Right lobe of liver (tissue), 6 donors: ENCODE measurements around the gene LEP. TPM values are rescaled to one million over a fixed set of nuclear protein-coding genes. Genes with fewer than 3 reads are reported as not detected.
"Not testable (repeated sequence)": the region's sequence is repeated elsewhere in the genome, so short reads cannot be mapped to it uniquely, and the experiment has no call there.

ENCODE experiments used
- ATAC-seq, 4 donors: fragments of 200-7000 bp; cut with Tn5 transposase; one replicate each; pipeline ENCODE4 v1.9.1; 2020; ENCODE audit warnings: mild to moderate bottlenecking in 4 of 4, moderate library complexity in 4 of 4
- DNase-seq, 3 donors: peaks; one replicate each; pipeline ENCODE4 v3.0.0-alpha.2; 2020
- H3K27ac ChIP-seq, 3 donors: fragments of 200-600 bp; one replicate each; pipeline ENCODE4 v1.8.0; 2022
- H3K27me3 ChIP-seq, 2 donors: fragments of 200-600 bp; one replicate each; pipeline ENCODE4 v1.8.0; 2022
- H3K36me3 ChIP-seq, 4 donors: fragments of 200-600 bp; sonication (generic) in 1 of 4; one replicate each; pipeline versions ENCODE4 v1.5.1 to v1.8.0; 2017 to 2022; ENCODE audit warnings: control low read depth in 1 of 4
- H3K4me1 ChIP-seq, 4 donors: fragments of 200-600 bp; sonication (generic) in 1 of 4; one replicate each; pipeline versions ENCODE4 v1.5.1 to v1.8.0; 2017 to 2022; ENCODE audit warnings: control low read depth in 1 of 4
- H3K4me3 ChIP-seq, 3 donors: fragments of 200-600 bp; one replicate each; pipeline ENCODE4 v1.8.0; 2022
- H3K9me3 ChIP-seq, 4 donors: fragments of 200-600 bp; sonication (generic) in 1 of 4; one replicate each; pipeline versions ENCODE4 v1.5.1 to v1.8.0; 2017 to 2022; ENCODE audit warnings: control low read depth in 1 of 4
- CTCF ChIP-seq, 4 donors: fragments of 200-600 bp in 3 of 4; fragments of 450-650 bp in 1 of 4; IDR thresholded peaks; one replicate each; pipeline versions ENCODE4 v1.5.1 to v1.8.0; 2016 to 2022; ENCODE audit warnings: antibody characterized with exemption in 4 of 4, mild to moderate bottlenecking in 2 of 4
- POLR2A ChIP-seq: fragments of 450-650 bp; IDR thresholded peaks from one replicate; pipeline ENCODE4 v1.6.1; 2017; ENCODE audit warnings: antibody characterized with exemption, mild to moderate bottlenecking
- WGBS: methylation state at CpG from one replicate; pipeline ENCODE4 v1.1.6; 2018; ENCODE audit warnings: low coverage, low lambda C conversion rate; ENCODE audit not compliant: insufficient coverage; ENCODE audit errors: missing lambda C conversion rate; 5-methylcytosine and 5-hydroxymethylcytosine counted together
- intact Hi-C, 2 donors: fragments of 100-400 bp; cut with DNase I; formaldehyde crosslinking; loops; one replicate each; pipeline versions ENCODE4 v1.11.2 to v1.14.1; 2022
- total RNA-seq, 6 experiments: library from RNA; depleted of rRNA in 2 of 6; stranded (reverse); fragments of >200 nt in 2 of 6; fragmentation: NEBNext Ultra II Directional in 3 of 6; extraction: Animal tissue kit (Norgen Biotek cat#: 25700) in 3 of 6; gene quantifications; one replicate each; pipeline versions ENCODE4 v1.1.0 to v1.2.4, GENCODE V29; 2016 to 2023
- donor health status: DM: no; HTN: yes; CAD: no.
- donor health status: DM: no; HTN: no; CAD: no.
- donor health status: DM: no; HTN: no; CAD: no.
- donor health status: DM: no; HTN: yes; CAD: no.
- donor health status: DM: no; HTN: yes; CAD: no.

Gene LEP
- total RNA-seq, 6 experiments from 2014 or later = not detected

- no peak for TF ChIP-seq CTCF (IDR thresholded peaks at IDR 0.05)
- ATAC-seq = no peak
- intact Hi-C loops = no loop called here
- H3K27me3 ChIP-seq = peaks cover 0 to 1% of the 10 kb centered on the region in 2 donors
- no peak overlapping the region for H3K4me3 ChIP-seq
- no peaks in the 10 kb centered on the region for H3K9me3 ChIP-seq
- H3K27ac ChIP-seq = no peak overlapping the region
- no peak for DNase-seq
- 32% methylated on average over 3 of the region's 7 CpGs for WGBS
- no peaks in the 10 kb centered on the region for H3K36me3 ChIP-seq
- no peaks in the 10 kb centered on the region for H3K4me1 ChIP-seq
Measured at GRCh38 chr7:128235471-128235870, 5.6 kb upstream of the LEP start.

- TF ChIP-seq CTCF (IDR thresholded peaks at IDR 0.05) (no peak), POLR2A (no peak)
- ATAC-seq (peak; percentile 54 to 68 (median 60)), DNase-seq (no peak)
- Histone ChIP-seq H3K27ac (peak overlapping the region in 1 of 3 donors; percentile 14), H3K27me3 (peaks cover 0 to 11% of the 10 kb centered on the region in 2 donors), H3K4me3 (no peak overlapping the region), H3K4me1 (no peaks in the 10 kb centered on the region), H3K9me3 (no peaks in the 10 kb centered on the region), H3K36me3 (no peaks in the 10 kb centered on the region)
- WGBS = 38% methylated on average over 1 of the region's 1 CpG
- intact Hi-C loops = no loop called here
Measured at GRCh38 chr7:128236924-128237586, 4.0 kb upstream of the LEP start.

- intact Hi-C loops, H3K4me1 ChIP-seq, H3K9me3 ChIP-seq, DNase-seq, H3K4me3 ChIP-seq, ATAC-seq, H3K27ac ChIP-seq, H3K36me3 ChIP-seq: not testable (repeated sequence)
- 78% methylated on average over 5 of the region's 7 CpGs for WGBS
- peaks cover 0 to 11% of the 10 kb centered on the region in 2 donors for H3K27me3 ChIP-seq
Measured at GRCh38 chr7:128239146-128239545, 1.9 kb upstream of the LEP start.

- ATAC-seq = no peak
Measured at GRCh38 chr7:128242661-128243060, 1.6 kb downstream of the LEP start.

More at GRCh38 chr7:128242661-128243060, 1.6 kb downstream of the LEP start:
- no peak overlapping the region for H3K27ac ChIP-seq
- WGBS = 41% methylated on average over 2 of the region's 11 CpGs
- no peak for DNase-seq
- H3K36me3 ChIP-seq = no peaks in the 10 kb centered on the region
- TF ChIP-seq CTCF (IDR thresholded peaks at IDR 0.05) (no peak), POLR2A (no peak)
- intact Hi-C loops = no loop called here
- no peak overlapping the region for H3K4me3 ChIP-seq
- H3K9me3 ChIP-seq = no peaks in the 10 kb centered on the region
- no peaks in the 10 kb centered on the region for H3K4me1 ChIP-seq
- peaks cover 0 to 11% of the 10 kb centered on the region in 2 donors for H3K27me3 ChIP-seq
